ENCODE data around the gene C11orf65.

GRCh38 chr11:108368134-108368533 lies 99.2 kb downstream of the C11orf65 start:
- no peak for TF ChIP-seq EZH2 (IDR thresholded peaks at IDR 0.05; ENCODE audit: borderline replicate concordance, insufficient read depth, low read depth, low read length, poor library complexity, severe bottlenecking)
- no peak for TF ChIP-seq CTCF (IDR thresholded peaks at IDR 0.05)
